Activated T-helper 2 cell treated with anti-CD3 and anti-CD28 coated beads, Interferon-gamma antibody, Interleukin-2, Interleukin-4, amounts not matched to agents 10 μg/mL and 5 μg/mL and 100 μg/mL, durations not matched to agents 14 hours and 24 hours and 36 hours (primary cell): Measurements from ENCODE around the gene NOD1. TPM values are rescaled to one million over a fixed set of nuclear protein-coding genes. Genes with fewer than 3 reads are reported as not detected.
"Not testable (repeated sequence)": the region's sequence is repeated elsewhere in the genome, so short reads cannot be mapped to it uniquely, and the experiment has no call there.

Source experiments
- DNase-seq: peaks from one replicate; pipeline ENCODE4 v3.0.0; 2021; ENCODE audit warnings: low spot score
- H3K27ac Mint-ChIP-seq: one replicate; pipeline ENCODE4 v1.8.0; 2021; ENCODE audit warnings: mixed read lengths
- H3K27me3 Mint-ChIP-seq: one replicate; pipeline ENCODE4 v1.8.0; 2021; ENCODE audit warnings: low read depth, mixed read lengths
- H3K36me3 Mint-ChIP-seq: one replicate; pipeline ENCODE4 v1.8.0; 2021; ENCODE audit warnings: low read depth, mixed read lengths
- H3K4me1 Mint-ChIP-seq: one replicate; pipeline ENCODE4 v1.8.0; 2021; ENCODE audit warnings: low read depth, mixed read lengths
- H3K4me3 Mint-ChIP-seq: one replicate; pipeline ENCODE4 v1.8.0; 2021; ENCODE audit warnings: low read depth, mild to moderate bottlenecking, moderate library complexity, mixed read lengths
- H3K9me3 Mint-ChIP-seq: one replicate; pipeline ENCODE4 v1.8.0; 2021; ENCODE audit warnings: mixed read lengths
- intact Hi-C: fragments of 100-400 bp; cut with micrococcal nuclease; formaldehyde crosslinking; loops from one replicate; pipeline ENCODE4 v1.15.1; 2023
- total RNA-seq: library from RNA; stranded (reverse); gene quantifications from 2 replicates; pipeline ENCODE4 v1.2.3, GENCODE V29; 2022

The NOD1 gene
- total RNA-seq, 1 donor from 2014 or later = 14.8 TPM

GRCh38 chr7:30411173-30411572 lies 67.4 kb downstream of the NOD1 start:
- intact Hi-C loops = no loop called here
- Mint-ChIP-seq H3K4me1 (no peaks in the 10 kb centered on the region), H3K4me3 (no peak overlapping the region), H3K9me3 (peaks cover 12% of the 10 kb centered on the region), H3K36me3 (no peaks in the 10 kb centered on the region), H3K27ac (no peak overlapping the region), H3K27me3 (no peaks in the 10 kb centered on the region)
- DNase-seq = no peak

DNA sequence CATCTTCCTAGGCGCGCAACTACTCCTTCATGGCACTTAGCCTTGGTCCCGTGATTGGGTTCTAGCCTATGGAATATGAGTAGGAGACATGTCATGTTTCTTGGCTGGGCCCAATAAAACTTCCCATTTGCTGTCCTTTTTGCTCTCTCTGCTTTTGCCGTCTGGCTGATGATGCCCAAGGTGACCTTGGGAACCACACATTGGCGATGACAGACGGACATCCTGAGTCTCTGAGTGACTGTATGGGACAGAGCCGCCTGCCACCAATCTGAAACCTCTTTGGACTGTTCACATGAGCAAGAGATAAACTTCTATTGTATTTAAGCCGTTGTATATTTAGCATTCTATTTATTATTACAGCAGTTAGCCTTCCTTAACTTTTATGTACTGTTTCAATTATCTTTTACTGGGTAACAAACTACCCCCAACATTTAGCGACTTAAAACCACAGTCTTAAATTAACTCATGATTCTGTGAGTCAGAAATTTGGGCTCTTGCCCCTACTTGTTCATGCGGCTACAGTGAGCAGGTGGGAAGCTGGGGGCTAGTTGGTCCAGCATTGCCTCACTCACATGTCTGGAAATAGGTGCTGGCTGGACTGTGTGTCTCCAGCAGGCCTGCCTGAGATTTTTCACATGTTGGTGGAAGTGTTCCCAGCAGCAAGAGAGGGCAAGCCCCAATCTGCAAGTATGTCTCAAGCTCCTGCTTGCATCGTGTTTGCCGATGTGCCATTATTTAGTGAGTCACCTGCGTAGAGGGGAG lies 71.7 kb downstream of the NOD1 start:
- no peaks in the 10 kb centered on the region for H3K9me3 Mint-ChIP-seq
- no peaks in the 10 kb centered on the region for H3K36me3 Mint-ChIP-seq
- intact Hi-C loops = no loop called here
- H3K4me3 Mint-ChIP-seq = no peak overlapping the region
- H3K27me3 Mint-ChIP-seq = no peaks in the 10 kb centered on the region
- no peak overlapping the region for H3K27ac Mint-ChIP-seq
- peaks cover under 1% of the 10 kb centered on the region for H3K4me1 Mint-ChIP-seq
- no peak for DNase-seq

DNA sequence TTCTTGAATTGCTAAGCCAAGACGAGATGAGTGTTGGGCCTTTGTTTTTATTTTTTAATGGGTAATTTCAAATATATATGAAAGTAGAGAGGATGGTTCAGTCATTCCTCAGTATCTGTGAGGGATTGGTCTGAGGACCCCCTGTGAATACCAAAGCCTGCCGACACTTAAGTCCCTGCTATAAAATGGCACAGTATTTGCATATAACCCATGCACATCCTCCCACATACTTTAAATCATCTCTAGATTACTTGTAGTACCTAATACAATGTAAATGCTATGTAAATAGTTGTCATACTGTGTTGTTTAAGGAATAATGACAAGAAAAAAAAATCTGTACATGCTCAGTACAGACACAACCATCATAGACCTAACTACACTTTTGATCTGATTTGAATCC lies 73.4 kb downstream of the NOD1 start:
- DNase-seq = no peak
- H3K27me3 Mint-ChIP-seq = peaks cover 1% of the 10 kb centered on the region
- no peaks in the 10 kb centered on the region for H3K36me3 Mint-ChIP-seq
- intact Hi-C loops = no loop called here
- no peaks in the 10 kb centered on the region for H3K9me3 Mint-ChIP-seq
- peaks cover 2% of the 10 kb centered on the region for H3K4me1 Mint-ChIP-seq
- no peak overlapping the region for H3K4me3 Mint-ChIP-seq
- no peak overlapping the region for H3K27ac Mint-ChIP-seq

GRCh38 chr7:30403477-30403876 lies 75.1 kb downstream of the NOD1 start:
- Mint-ChIP-seq H3K36me3 (no peaks in the 10 kb centered on the region), H3K9me3 (no peaks in the 10 kb centered on the region), H3K4me1 (peaks cover 2% of the 10 kb centered on the region), H3K27me3 (peaks cover 1% of the 10 kb centered on the region), H3K4me3 (no peak overlapping the region), H3K27ac (no peak overlapping the region)
- no peak for DNase-seq
- intact Hi-C loops = no loop called here

DNA sequence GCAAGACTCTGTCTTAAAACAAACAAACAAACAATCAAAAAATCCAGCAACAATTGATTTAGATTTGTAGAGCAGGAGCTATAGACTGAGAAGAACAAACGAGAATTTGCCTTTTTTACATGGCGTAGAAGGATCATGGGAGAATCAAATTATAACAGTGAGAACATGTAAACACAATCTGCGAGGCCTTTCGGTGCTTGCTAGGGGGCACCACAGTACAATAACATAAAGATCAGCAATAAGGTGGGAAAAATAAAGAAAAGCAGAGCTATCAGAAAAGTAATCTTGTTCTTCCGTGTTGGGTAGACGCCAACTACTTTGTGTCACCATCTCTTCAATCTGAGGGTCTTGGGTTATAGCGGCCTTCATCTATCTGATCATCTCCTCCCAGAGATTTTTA lies 82.2 kb downstream of the NOD1 start:
- Mint-ChIP-seq H3K4me3 (no peak overlapping the region), H3K27me3 (peaks cover 1% of the 10 kb centered on the region), H3K36me3 (no peaks in the 10 kb centered on the region), H3K27ac (no peak overlapping the region), H3K9me3 (no peaks in the 10 kb centered on the region), H3K4me1 (no peaks in the 10 kb centered on the region)
- intact Hi-C loops = no loop called here
- DNase-seq = no peak

DNA sequence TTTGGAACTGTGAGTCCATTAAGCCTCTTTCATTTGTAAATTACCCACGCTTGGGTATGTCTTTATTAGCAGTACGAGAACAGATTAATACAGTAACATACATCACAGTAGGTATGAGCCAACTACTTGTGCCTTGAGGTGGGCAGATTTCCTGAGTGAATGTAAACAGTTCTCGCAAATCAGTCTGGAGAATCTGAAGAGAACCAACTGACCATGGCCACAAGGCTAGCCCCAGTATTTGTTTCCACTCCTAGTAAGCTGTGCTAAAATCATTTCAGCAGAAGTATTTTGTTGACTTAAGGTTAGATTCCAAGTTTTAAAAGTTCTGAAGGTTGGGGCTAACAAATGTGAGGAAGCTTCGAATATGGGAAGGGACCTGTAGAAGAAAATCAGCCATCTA lies 82.9 kb downstream of the NOD1 start:
- Mint-ChIP-seq H3K36me3 (no peaks in the 10 kb centered on the region), H3K27me3 (peaks cover 1% of the 10 kb centered on the region), H3K4me3 (no peak overlapping the region), H3K9me3 (no peaks in the 10 kb centered on the region), H3K27ac (no peak overlapping the region), H3K4me1 (no peaks in the 10 kb centered on the region)
- no peak for DNase-seq
- intact Hi-C loops = no loop called here

GRCh38 chr7:30391806-30392205 lies 86.8 kb downstream of the NOD1 start:
- H3K27ac Mint-ChIP-seq = no peak overlapping the region
- no peaks in the 10 kb centered on the region for H3K36me3 Mint-ChIP-seq
- intact Hi-C loops = no loop called here
- no peaks in the 10 kb centered on the region for H3K27me3 Mint-ChIP-seq
- H3K4me3 Mint-ChIP-seq = no peak overlapping the region
- DNase-seq = no peak
- no peaks in the 10 kb centered on the region for H3K4me1 Mint-ChIP-seq
- no peaks in the 10 kb centered on the region for H3K9me3 Mint-ChIP-seq

DNA sequence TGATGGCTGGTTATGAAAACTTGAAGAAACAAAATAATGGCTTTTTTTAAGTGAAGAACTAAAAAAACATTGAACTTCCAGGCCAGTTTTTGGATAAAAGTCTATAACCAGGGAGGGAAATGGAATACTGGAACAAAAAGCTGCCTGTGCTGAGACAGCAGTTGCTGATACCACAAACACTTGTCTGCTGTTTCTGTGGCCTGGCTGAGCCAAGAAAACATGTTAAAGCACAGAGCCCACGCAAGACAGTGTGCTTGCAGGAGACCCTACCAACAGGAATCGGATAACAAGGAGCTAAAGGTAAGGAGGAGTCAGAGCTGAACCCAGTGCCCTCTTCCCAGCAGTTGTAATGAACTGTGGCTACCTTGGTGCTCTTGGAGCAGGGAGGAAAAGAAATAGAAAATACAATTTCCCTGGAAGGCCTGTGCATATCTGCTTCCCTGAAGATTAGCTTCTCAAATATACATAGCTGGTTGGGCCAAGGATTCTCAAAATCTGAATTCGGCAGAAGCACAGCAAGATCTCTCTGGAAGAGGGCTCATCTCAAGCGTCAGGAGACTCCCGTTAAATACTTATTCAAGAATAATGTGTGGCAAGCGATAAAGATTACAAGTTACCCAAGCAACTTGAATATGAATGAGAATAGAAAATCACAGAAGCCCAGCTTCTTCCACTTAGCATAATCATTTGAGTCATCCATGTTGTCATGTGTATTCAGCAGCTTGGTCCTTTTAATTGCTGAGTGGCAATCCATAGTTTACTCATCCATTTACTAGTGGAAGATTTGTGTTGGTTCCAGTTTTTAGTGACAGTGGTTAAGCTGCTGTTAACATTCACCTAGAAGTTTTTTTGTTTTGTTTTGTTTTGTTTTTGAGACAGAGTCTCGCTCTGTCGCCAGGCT lies 87.6 kb downstream of the NOD1 start:
- no peak overlapping the region for H3K4me3 Mint-ChIP-seq
- H3K36me3 Mint-ChIP-seq = no peaks in the 10 kb centered on the region
- no peaks in the 10 kb centered on the region for H3K9me3 Mint-ChIP-seq
- intact Hi-C loops = no loop called here
- H3K4me1 Mint-ChIP-seq = no peaks in the 10 kb centered on the region
- no peaks in the 10 kb centered on the region for H3K27me3 Mint-ChIP-seq
- no peak overlapping the region for H3K27ac Mint-ChIP-seq
- DNase-seq = no peak

DNA sequence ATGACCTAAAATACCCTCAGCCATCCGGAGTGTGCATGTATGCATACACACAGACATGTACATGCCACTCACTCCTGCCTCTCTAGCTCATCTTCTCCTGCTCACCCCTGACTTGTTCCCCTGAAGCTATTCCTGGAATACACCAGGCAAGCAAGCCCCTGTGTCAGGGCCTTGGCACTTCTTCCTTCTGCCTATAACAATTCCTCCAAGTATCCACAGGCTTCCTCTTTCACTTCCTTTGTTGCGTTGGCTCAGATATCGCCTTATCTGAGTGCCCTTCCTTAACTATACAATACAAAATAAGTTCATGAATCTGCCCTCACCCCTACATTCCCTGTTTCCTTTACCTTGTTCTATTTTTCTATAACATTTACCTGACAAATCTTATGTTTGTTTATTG lies 88.8 kb downstream of the NOD1 start:
- Mint-ChIP-seq H3K27me3 (no peaks in the 10 kb centered on the region), H3K27ac (no peak overlapping the region), H3K9me3 (no peaks in the 10 kb centered on the region), H3K4me3 (no peak overlapping the region), H3K36me3 (no peaks in the 10 kb centered on the region), H3K4me1 (no peaks in the 10 kb centered on the region)
- no peak for DNase-seq
- intact Hi-C loops = no loop called here

GRCh38 chr7:30382607-30383006 lies 96.0 kb downstream of the NOD1 start:
- intact Hi-C loops = no loop called here
- Mint-ChIP-seq H3K27me3 (no peaks in the 10 kb centered on the region), H3K4me1 (no peaks in the 10 kb centered on the region), H3K4me3 (no peak overlapping the region), H3K9me3 (peaks cover 30% of the 10 kb centered on the region), H3K36me3 (no peaks in the 10 kb centered on the region), H3K27ac (no peak overlapping the region)
- no peak for DNase-seq

DNA sequence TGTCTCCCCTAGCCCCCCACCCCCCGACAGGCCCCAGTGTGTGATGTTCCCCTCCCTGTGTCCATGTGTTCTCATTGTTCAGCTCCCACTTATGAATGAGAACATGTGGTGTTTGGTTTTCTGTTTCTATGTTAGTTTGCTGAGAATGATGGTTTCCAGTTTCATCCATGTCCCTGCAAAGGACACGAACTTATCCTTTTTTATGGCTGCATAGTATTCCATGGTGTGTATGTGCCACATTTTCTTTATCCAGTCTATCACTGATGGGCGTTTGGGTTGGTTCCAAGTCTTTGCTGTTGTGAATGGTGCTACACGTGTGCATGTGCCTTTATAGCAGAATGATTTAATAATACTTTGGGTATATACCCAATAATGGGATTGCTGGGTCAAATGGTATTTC lies 97.8 kb downstream of the NOD1 start:
- H3K4me3 Mint-ChIP-seq, intact Hi-C loops, H3K27me3 Mint-ChIP-seq, H3K27ac Mint-ChIP-seq, H3K4me1 Mint-ChIP-seq, DNase-seq, H3K36me3 Mint-ChIP-seq: not testable (repeated sequence)
- peaks cover 30% of the 10 kb centered on the region for H3K9me3 Mint-ChIP-seq

GRCh38 chr7:30380294-30380693 lies 98.3 kb downstream of the NOD1 start:
- no peaks in the 10 kb centered on the region for H3K4me1 Mint-ChIP-seq
- DNase-seq = no peak
- no peaks in the 10 kb centered on the region for H3K27me3 Mint-ChIP-seq
- no peak overlapping the region for H3K4me3 Mint-ChIP-seq
- no peak overlapping the region for H3K27ac Mint-ChIP-seq
- peaks cover 30% of the 10 kb centered on the region for H3K9me3 Mint-ChIP-seq
- no peaks in the 10 kb centered on the region for H3K36me3 Mint-ChIP-seq
- intact Hi-C loops = no loop called here

DNA sequence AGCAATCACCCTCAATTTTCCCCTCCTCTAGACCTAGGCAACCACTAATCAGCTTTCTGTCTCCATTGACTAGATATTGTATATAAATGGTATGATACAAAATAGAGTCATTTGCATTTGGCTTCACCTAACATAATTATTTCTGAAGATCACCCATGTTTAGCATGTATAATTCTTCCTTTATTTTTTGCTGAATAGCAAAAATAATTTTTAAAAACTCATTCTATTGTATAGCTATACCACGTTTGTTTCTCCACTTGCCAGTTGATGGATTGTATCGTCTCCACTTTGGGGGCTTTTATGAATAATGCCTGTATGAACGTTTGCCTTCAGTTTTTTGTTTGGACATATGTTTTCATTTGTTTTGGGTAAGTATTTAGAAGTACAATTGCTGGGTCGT lies 98.8 kb downstream of the NOD1 start:
- Mint-ChIP-seq H3K27ac (no peak overlapping the region), H3K36me3 (no peaks in the 10 kb centered on the region), H3K9me3 (peaks cover 30% of the 10 kb centered on the region), H3K4me3 (no peak overlapping the region), H3K27me3 (no peaks in the 10 kb centered on the region), H3K4me1 (no peaks in the 10 kb centered on the region)
- DNase-seq = no peak
- intact Hi-C loops = no loop called here
